ENCODE measurements around the gene RAB4A. TPM values are rescaled to one million over a fixed set of nuclear protein-coding genes. Genes with fewer than 3 reads are reported as not detected.
A peak's percentile ranks its signal among the peaks of the same experiment; 100 is the strongest.

RAB4A gene
- total and polyA plus RNA-seq, 7 experiments from 2014 or later: 9.6 to 47.9 (median 36.7) TPM

- ChIA-PET CTCF (interaction anchor here (1.4 to 7.0 kb wide), 6 partner anchors 21 to 563 kb away, joined by 5 to 106 read pairs (median 6); partner anchors contain the start of gene RHOU), POLR2A (interaction anchor here (1.0 to 3.6 kb wide), 3 partner anchors 9 to 24 kb away, joined by 3 to 25 read pairs (median 5); no protein-coding TSS in a partner anchor)
- no peak for DNase-seq
- Histone ChIP-seq H3K4me1 (ENCODE audit: control insufficient read depth in 2 of 2, insufficient read depth in 2 of 2, low read length in 2 of 2) (peaks cover 0 to 4% of the 10 kb centered on the region in 2 donors), H3K4me3 (ENCODE audit: low read length) (no peak overlapping the region), H3K27ac (ENCODE audit: low read depth, low read length) (no peak overlapping the region), H3K36me3 (ENCODE audit: control insufficient read depth in 2 of 3, insufficient read depth in 3 of 3, low read length in 3 of 3) (no peaks in the 10 kb centered on the region), H3K27me3 (ENCODE audit: control insufficient read depth in 2 of 2, insufficient read depth in 2 of 2, low read length in 2 of 2) (no peaks in the 10 kb centered on the region), H3K9me3 (ENCODE audit: control insufficient read depth in 2 of 3, low read length in 3 of 3) (no peaks in the 10 kb centered on the region)
- Mint-ChIP-seq H3K36me3 (no peaks in the 10 kb centered on the region), H3K27me3 (peaks cover 0 to 46% (median 5%) of the 10 kb centered on the region in 5 donors), H3K4me1 (peaks cover 4 to 35% (median 22%) of the 10 kb centered on the region in 7 donors), H3K27ac (peak overlapping the region in 1 of 9 donors; percentile 29), H3K9me3 (no peaks in the 10 kb centered on the region), H3K4me3 (peak overlapping the region in 6 of 10 donors; percentile 6 to 67 (median 57))
- intact Hi-C loops (cut with micrococcal nuclease): no loop called here
- ATAC-seq: no peak
Measured at GRCh38 chr1:229230140-229230892, 40.6 kb upstream of the RAB4A start.

- Mint-ChIP-seq H3K36me3 (no peaks in the 10 kb centered on the region), H3K27me3 (peaks cover 0 to 49% (median 5%) of the 10 kb centered on the region in 5 donors), H3K4me1 (peaks cover 4 to 35% (median 22%) of the 10 kb centered on the region in 7 donors), H3K4me3 (no peak overlapping the region), H3K9me3 (no peaks in the 10 kb centered on the region), H3K27ac (peak overlapping the region in 2 of 9 donors; percentile 29 to 55)
- Histone ChIP-seq H3K9me3 (ENCODE audit: control insufficient read depth in 2 of 3, low read length in 3 of 3) (no peaks in the 10 kb centered on the region), H3K36me3 (ENCODE audit: control insufficient read depth in 2 of 3, insufficient read depth in 3 of 3, low read length in 3 of 3) (no peaks in the 10 kb centered on the region), H3K27ac (ENCODE audit: low read depth, low read length) (no peak overlapping the region), H3K4me3 (ENCODE audit: low read length) (no peak overlapping the region), H3K27me3 (ENCODE audit: control insufficient read depth in 2 of 2, insufficient read depth in 2 of 2, low read length in 2 of 2) (no peaks in the 10 kb centered on the region), H3K4me1 (ENCODE audit: control insufficient read depth in 2 of 2, insufficient read depth in 2 of 2, low read length in 2 of 2) (peaks cover 0 to 4% of the 10 kb centered on the region in 2 donors)
- intact Hi-C loops (cut with micrococcal nuclease): no loop called here
- ChIA-PET CTCF (interaction anchor here (1.6 to 7.0 kb wide), 3 partner anchors 24 to 540 kb away, joined by 5 to 106 read pairs (median 55); partner anchors contain the start of gene RHOU), POLR2A (interaction anchor here (1.0 kb wide), 1 partner anchor 8 kb away, joined by 3 read pairs; no protein-coding TSS in a partner anchor)
- DNase-seq (no peak), ATAC-seq (no peak)
Measured at GRCh38 chr1:229230893-229231753, 39.8 kb upstream of the RAB4A start.

GRCh38 chr1:229231754-229232119 is 39.2 kb upstream of the RAB4A start:
- H3K36me3 Mint-ChIP-seq: no peaks in the 10 kb centered on the region
- Histone ChIP-seq H3K9me3 (ENCODE audit: control insufficient read depth in 2 of 3, low read length in 3 of 3) (no peaks in the 10 kb centered on the region), H3K27me3 (ENCODE audit: control insufficient read depth in 2 of 2, insufficient read depth in 2 of 2, low read length in 2 of 2) (no peaks in the 10 kb centered on the region), H3K4me3 (ENCODE audit: low read length) (no peak overlapping the region), H3K4me1 (ENCODE audit: control insufficient read depth in 2 of 2, insufficient read depth in 2 of 2, low read length in 2 of 2) (peaks cover 0 to 4% of the 10 kb centered on the region in 2 donors), H3K27ac (ENCODE audit: low read depth, low read length) (no peak overlapping the region), H3K36me3 (ENCODE audit: control insufficient read depth in 2 of 3, insufficient read depth in 3 of 3, low read length in 3 of 3) (no peaks in the 10 kb centered on the region)
- intact Hi-C loops (cut with micrococcal nuclease): no loop called here
- peaks cover 0 to 50% (median 5%) of the 10 kb centered on the region in 5 donors for H3K27me3 Mint-ChIP-seq
- H3K4me3 Mint-ChIP-seq: no peak overlapping the region
- no peaks in the 10 kb centered on the region for H3K9me3 Mint-ChIP-seq
- DNase-seq (no peak), ATAC-seq (no peak)
- peaks cover 4 to 35% (median 22%) of the 10 kb centered on the region in 7 donors for H3K4me1 Mint-ChIP-seq
- ChIA-PET CTCF (interaction anchor here (7.0 kb wide), 1 partner anchor 24 kb away, joined by 106 read pairs; no protein-coding TSS in a partner anchor), POLR2A (no interaction called here)
- peak overlapping the region in 1 of 9 donors; percentile 55 for H3K27ac Mint-ChIP-seq

DNA sequence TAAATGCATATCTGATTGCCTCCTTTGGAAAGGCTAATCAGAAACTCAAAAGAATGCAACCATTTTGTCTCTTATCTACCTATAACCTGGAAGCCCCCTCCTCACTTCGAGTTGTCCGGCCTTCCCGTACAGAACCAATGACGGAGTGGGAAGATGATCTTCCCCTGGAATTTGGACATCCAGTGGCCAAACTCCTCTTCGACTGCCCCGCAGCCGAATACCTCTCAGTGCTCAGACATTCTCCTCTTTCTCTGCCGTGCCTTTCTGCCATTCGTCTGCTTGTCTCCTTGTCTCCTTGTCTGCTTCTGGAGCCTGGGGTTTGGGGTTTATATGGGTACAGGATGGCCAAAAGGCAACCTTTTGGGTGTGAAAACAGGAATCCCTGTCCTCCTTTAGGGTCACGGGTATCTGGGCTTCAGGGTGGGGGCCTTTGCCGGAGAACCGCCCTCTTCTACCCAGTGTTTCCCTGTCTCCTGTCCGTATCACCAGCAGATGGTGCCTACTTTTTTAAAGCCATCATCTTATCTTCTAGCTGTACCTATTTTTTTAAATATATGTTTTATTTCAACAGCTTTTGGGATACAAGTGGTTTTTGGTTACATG is 35.9 kb upstream of the RAB4A start:
- no peak overlapping the region for H3K4me3 Mint-ChIP-seq
- no peaks in the 10 kb centered on the region for H3K9me3 ChIP-seq (ENCODE audit: control insufficient read depth in 2 of 3, low read length in 3 of 3)
- H3K27ac Mint-ChIP-seq: no peak overlapping the region
- CTCF ChIA-PET: interaction anchor here (0.6 kb wide), 1 partner anchor 209 kb away, joined by 3 read pairs; no protein-coding TSS in a partner anchor
- intact Hi-C loops (cut with micrococcal nuclease): no loop called here
- peaks cover 0 to 18% (median 5%) of the 10 kb centered on the region in 7 donors for H3K4me1 Mint-ChIP-seq
- H3K9me3 Mint-ChIP-seq: no peaks in the 10 kb centered on the region
- ATAC-seq (no peak), DNase-seq (no peak)
- no peaks in the 10 kb centered on the region for H3K27me3 ChIP-seq (ENCODE audit: control insufficient read depth in 2 of 2, insufficient read depth in 2 of 2, low read length in 2 of 2)
- H3K36me3 Mint-ChIP-seq: no peaks in the 10 kb centered on the region
- no peaks in the 10 kb centered on the region for H3K4me1 ChIP-seq (ENCODE audit: control insufficient read depth in 2 of 2, insufficient read depth in 2 of 2, low read length in 2 of 2)
- H3K27me3 Mint-ChIP-seq: peaks cover 0 to 37% (median 4%) of the 10 kb centered on the region in 5 donors
- no peak overlapping the region for H3K4me3 ChIP-seq (ENCODE audit: low read length)
- POLR2A ChIA-PET: no interaction called here
- no peaks in the 10 kb centered on the region for H3K36me3 ChIP-seq (ENCODE audit: control insufficient read depth in 2 of 3, insufficient read depth in 3 of 3, low read length in 3 of 3)
- H3K27ac ChIP-seq (ENCODE audit: low read depth, low read length): no peak overlapping the region

GRCh38 chr1:229237320-229237719 is 33.6 kb upstream of the RAB4A start:
- ChIA-PET POLR2A (no interaction called here), CTCF (interaction anchor here (0.6 to 1.3 kb wide), 2 partner anchors 18 to 243 kb away, joined by 5 to 7 read pairs; no protein-coding TSS in a partner anchor)
- Histone ChIP-seq H3K4me3 (ENCODE audit: low read length) (no peak overlapping the region), H3K27ac (ENCODE audit: low read depth, low read length) (no peak overlapping the region), H3K4me1 (ENCODE audit: control insufficient read depth in 2 of 2, insufficient read depth in 2 of 2, low read length in 2 of 2) (no peaks in the 10 kb centered on the region), H3K9me3 (ENCODE audit: control insufficient read depth in 2 of 3, low read length in 3 of 3) (no peaks in the 10 kb centered on the region), H3K27me3 (ENCODE audit: control insufficient read depth in 2 of 2, insufficient read depth in 2 of 2, low read length in 2 of 2) (no peaks in the 10 kb centered on the region), H3K36me3 (ENCODE audit: control insufficient read depth in 2 of 3, insufficient read depth in 3 of 3, low read length in 3 of 3) (no peaks in the 10 kb centered on the region)
- no peak overlapping the region for H3K27ac Mint-ChIP-seq
- DNase-seq: no peak
- no peak overlapping the region for H3K4me3 Mint-ChIP-seq
- peaks cover 0 to 3% (median 0%) of the 10 kb centered on the region in 11 donors for H3K9me3 Mint-ChIP-seq
- peaks cover 0 to 28% (median 4%) of the 10 kb centered on the region in 5 donors for H3K27me3 Mint-ChIP-seq
- peaks cover 0 to 4% (median 0%) of the 10 kb centered on the region in 7 donors for H3K4me1 Mint-ChIP-seq
- H3K36me3 Mint-ChIP-seq: peaks cover 0 to 6% (median 0%) of the 10 kb centered on the region in 5 donors
- ATAC-seq: no peak
- intact Hi-C loops (cut with micrococcal nuclease): no loop called here

GRCh38 chr1:229238231-229238630 is 32.7 kb upstream of the RAB4A start:
- Histone ChIP-seq H3K27me3 (ENCODE audit: control insufficient read depth in 2 of 2, insufficient read depth in 2 of 2, low read length in 2 of 2) (no peaks in the 10 kb centered on the region), H3K4me1 (ENCODE audit: control insufficient read depth in 2 of 2, insufficient read depth in 2 of 2, low read length in 2 of 2) (no peaks in the 10 kb centered on the region), H3K27ac (ENCODE audit: low read depth, low read length) (no peak overlapping the region), H3K4me3 (ENCODE audit: low read length) (no peak overlapping the region), H3K9me3 (ENCODE audit: control insufficient read depth in 2 of 3, low read length in 3 of 3) (peaks cover 0 to 3% (median 0%) of the 10 kb centered on the region in 3 experiments), H3K36me3 (ENCODE audit: control insufficient read depth in 2 of 3, insufficient read depth in 3 of 3, low read length in 3 of 3) (no peaks in the 10 kb centered on the region)
- peaks cover 0 to 7% (median under 1%) of the 10 kb centered on the region in 5 donors for H3K36me3 Mint-ChIP-seq
- H3K4me1 Mint-ChIP-seq: peaks cover 0 to 2% (median 0%) of the 10 kb centered on the region in 7 donors
- ATAC-seq (no peak), DNase-seq (no peak)
- CTCF ChIA-PET: no interaction called here
- peaks cover 0 to 28% (median 4%) of the 10 kb centered on the region in 5 donors for H3K27me3 Mint-ChIP-seq
- H3K27ac Mint-ChIP-seq: no peak overlapping the region
- peaks cover 0 to 12% (median 2%) of the 10 kb centered on the region in 11 donors for H3K9me3 Mint-ChIP-seq
- H3K4me3 Mint-ChIP-seq: no peak overlapping the region
- intact Hi-C loops (cut with micrococcal nuclease): no loop called here
- POLR2A ChIA-PET: no interaction called here
